ENCODE data around the gene MTAP.

MTAP gene

DNA sequence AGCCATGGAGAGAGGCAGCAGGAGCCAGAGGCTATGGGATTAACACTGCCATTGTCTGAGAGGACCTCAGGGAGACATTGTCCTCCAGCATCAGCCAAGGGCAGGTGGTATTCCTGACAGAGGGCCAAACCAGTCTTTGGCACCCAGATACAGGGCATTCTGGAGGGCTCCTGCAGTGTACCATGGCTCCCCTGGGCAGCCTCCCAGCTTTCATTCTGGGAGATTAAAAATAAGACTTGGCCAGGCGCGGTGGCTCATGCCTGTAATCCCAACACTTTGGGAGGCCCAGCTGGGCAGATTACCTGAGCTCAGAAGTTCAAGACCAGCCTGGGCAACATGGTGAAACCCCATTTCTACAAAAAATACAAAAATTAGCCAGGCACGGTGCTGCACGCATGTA, 4.2 kb downstream of the MTAP start:
- DNase-seq, result no peak

DNA sequence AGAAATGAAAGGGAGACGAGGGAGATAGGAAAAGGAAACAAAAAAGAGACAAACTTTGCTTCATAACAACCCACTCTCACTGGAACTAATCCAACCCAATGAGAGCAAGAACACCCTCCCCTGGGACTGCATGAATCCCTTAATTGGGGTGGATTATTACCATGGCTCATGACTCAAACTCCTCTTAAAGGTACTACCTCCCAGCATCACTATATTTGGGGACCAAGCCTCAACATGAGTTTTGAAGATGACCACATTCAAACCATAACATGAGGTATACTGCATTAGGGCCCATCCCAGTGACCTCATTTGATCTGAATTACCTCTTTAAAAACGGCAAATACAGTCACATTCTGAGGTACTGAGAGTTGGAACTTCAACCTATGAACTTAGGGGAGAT, 8.0 kb downstream of the MTAP start:
- no peak for DNase-seq

DNA sequence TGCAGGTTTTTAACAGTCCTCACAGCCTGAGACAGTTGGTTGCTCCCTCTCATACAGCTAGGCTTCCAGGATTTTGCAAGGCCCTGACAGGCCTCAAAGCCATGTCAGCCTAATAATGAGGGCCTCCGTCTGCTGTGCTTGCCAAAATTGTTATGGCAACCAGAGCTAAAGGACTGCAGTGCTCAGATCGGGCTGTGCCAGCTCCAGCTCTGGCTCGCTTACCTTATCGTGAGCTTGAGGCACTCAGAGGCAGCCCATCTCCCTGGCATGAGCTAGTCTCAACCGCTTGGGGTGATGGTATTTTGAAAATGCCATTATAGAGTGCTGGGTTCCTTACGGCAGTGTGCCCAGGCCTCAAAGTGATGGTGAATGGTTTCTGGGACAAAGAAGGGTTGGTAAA, 8.4 kb downstream of the MTAP start:
- DNase-seq, result no peak

DNA sequence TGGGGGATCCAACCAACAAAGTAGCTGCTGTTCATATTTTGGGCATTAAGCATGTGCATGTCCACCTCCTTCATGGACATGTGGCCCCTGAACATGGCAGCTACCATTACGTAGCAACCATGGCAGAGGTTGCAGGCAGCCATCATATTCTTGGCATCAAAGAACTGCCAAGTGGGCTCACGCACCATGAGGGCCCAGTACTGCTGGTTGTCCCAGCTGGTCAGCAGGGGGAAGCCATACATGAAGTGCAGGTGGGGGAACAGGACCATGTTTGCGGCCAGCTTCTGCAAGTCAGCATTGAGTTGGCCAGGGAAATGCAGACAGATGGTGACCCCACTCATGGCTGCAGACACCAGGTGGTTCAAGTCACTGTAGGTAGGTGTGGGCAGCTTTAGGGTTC, 9.5 kb downstream of the MTAP start:
- peak; percentile 33 for DNase-seq

DNA sequence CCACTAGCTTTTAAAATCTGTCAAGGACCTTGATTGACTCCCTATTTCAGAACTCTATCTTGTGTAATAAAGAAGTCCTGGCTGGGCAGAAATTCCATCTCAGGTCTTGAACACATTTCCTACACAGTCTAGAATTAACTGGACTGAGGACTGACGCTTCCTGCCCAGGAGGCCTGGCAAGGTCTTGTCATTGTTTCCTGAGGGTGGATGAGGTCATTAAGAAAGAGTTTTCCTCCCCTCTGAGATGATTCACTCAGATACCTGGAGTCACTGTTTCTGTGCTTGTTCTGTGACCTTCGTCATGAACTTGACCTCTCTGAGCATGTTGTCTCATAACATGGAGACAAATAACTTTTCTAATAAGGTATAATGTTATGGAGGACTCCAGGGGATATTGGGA, 10.0 kb downstream of the MTAP start:
- no peak for DNase-seq

DNA sequence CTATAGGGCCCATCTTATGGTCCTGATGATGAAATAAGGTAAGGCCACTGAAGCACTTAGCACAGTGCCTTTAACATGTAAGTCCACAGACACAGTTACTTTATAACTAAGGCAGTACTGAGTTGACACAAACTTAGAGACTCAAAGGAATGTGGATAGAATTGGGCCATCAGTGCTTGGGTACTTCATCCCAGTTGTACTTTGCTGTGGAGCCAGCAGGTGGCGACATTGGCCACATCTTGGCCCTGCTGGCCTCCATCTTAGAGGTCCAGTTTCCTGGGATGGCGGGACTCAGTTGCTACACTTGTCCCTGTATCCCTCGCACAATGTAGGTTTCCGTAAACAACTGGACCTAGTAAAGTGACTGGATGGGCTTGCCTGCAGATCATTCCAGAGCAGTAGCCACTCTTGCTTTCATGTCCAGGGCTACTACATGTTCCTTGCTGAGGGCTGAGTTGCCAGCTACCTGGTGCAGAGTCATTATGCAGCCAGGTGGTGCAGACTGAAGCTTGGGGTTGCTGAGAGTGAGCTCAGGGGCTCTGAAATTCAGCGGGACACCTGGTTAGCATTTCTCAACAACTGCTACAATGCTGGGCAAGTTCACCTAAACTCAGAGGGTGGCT, 10.6 kb downstream of the MTAP start:
- DNase-seq, result peak; percentile 12

DNA sequence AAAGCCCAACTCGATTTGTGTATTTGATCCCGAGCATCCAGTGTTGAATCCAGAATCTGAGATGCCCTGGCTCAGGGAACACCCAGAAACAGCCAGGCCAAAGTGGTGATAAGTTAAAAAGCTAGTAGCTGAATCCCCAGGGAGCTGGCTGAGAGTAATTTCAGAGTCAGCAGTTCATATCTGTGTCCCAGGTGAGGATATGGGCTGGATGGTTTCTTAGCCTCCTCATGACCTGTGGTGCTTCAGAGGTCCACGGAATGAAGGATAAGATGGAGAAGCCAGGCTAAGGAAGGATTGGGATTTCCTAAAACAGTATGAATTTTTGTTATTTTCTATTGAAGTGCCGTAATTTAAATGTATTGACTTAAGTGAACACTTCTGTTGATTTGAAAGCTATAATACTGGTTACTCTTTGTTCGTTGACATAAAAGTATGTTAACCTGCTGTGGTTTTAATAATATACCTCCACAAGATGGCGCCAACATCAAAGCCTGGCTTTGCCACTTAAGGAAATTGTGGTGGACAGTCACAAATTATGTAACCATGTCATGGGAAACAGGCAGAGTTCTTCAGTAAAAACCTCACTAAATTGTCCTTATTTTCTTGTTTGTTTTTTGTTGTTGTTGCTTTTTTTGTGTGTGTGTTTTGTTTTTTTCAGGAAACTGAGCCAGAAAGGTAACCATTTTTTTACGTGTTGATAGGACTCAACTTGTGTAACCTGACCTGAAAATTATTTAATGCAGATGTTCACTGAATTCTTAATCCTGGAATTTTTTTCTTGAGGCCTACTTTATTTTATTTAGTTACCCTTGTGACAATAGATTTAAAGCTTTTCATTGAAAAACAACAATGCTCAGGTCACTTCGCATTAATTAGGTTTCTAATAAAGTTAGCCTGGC, 11.4 kb downstream of the MTAP start:
- DNase-seq, result no peak

DNA sequence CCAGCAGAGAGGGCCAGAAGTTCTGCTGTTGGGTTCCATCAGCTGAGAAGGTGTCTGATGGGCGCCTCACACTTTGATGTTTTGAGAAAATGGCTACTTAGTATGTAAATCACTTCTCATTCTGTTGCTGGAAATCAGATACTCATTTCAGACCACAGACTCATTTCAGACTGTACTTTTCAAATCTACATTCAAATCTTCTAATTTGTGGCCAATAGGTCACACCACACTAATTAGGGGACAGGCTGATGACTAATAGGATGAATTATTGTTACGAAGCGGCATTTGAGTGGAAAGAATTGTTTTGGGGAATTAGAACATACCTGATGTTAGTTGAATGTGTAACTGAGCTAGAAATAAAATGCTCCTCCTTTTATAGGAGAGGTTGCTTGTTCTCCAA, 13.2 kb downstream of the MTAP start:
- DNase-seq, result no peak

DNA sequence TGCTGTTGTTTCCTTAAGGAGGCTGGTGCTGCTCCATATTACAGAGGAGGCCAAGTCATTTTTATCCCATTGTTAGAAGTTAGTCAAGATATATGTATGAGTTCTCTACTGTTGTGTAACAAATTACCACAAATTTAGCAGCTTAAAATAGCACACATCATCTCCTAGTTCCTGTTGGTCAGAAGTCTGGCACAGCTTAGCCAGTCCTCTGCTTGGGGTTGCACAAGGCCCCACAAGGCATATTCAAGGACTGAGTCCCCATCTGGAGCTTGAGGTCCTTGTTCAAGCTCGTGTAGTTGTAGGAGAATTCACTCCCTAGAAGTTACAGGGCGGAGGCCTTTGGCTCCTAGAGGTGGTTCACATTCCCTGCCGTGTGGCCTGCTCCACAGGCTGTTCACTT, 14.7 kb downstream of the MTAP start:
- DNase-seq, result no peak

DNA sequence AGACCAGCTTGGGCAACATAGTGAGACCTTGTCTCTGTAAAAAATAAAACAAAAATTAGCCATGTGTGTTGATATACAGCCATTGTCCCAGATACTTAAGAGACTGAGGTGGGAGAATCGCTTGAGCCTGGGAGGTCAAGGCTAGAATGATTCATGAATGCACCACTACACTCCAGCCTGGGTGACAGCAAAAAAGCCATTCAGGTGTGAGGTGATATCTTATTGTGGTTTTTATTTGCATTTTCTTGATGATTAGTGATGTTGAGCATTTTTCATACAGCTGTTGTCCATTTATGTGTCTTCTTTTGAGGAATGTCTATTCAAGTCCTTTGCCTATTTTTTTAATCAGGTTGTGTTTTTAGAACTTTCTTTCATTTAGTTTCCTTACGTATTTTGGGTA, 23.2 kb downstream of the MTAP start:
- DNase-seq, result no peak

DNA sequence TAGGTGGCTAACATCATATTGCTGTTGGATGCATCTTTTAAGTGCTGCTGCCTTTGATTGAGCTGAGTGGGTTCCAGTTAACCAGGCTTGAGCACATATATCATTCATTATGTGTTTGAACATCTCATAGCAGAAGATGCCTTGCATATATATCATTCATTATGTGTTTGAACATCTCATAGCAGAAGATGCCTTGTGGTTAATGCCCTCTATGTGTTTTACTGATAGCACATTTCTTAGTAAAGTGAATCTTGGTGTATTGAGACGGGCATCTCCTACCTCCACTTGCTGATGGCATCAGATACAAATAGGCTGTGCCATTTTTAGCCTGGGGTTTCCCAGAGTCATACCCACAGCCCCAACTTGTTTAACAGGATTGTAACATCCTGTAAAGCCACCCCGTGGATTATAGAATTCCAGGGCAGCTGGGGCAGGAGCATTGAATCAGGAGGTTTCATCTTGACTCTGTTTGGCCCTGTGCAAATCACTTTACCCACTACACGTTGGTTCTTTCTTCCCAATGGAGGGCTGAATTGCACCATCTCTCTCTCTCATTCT, 26.5 kb downstream of the MTAP start:
- DNase-seq, result no peak

DNA sequence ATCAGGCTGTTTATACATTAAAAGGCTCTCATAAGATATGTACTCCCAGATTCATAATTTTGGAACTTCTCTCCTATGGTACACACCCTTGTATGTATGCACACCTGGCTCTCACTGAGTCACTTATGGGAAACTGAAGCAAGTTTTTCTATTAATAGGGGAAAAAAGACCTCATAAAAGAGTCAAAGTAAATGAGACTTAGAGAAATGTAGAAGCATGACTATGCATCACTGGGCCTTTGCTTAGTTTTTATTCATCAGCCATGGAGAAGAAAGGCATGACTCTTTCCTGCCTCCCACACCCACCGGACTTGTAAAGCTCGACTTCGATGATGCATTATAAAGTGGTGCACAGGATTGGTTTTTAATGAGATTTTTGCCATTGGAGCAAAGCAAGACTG, 28.2 kb downstream of the MTAP start:
- no peak for DNase-seq

DNA sequence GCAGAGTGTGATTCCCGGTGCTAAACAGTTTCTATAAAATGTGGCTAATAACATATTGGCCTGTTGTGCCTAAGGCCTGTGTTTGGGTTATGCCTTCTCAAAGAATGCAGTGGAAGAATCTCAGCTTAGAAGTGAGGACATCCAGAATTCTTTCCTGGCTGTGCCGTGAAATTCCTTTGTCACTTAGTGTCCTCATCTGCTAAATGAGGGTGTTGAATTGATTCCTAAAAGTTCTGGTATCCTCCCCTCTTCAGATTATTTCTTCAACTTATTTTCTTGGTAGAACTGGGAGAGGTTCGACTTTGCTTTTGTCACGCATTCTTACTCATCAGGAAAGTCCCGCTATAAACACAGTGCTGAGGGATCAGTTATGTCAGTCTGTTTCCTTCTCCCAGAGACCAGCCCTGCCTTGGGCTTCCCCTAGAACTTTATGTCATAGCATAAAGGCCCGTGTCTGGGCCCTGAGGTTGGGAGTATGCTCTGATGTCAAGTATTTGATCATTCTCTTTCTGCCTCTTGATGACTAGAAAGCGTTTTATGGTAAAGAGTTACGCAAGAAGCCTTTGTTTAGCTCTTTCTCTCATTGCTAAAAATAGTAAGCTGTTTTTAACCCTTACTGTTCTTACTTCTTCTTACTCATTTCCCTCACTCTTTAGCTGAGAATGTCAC, 29.5 kb downstream of the MTAP start:
- no peak for DNase-seq

DNA sequence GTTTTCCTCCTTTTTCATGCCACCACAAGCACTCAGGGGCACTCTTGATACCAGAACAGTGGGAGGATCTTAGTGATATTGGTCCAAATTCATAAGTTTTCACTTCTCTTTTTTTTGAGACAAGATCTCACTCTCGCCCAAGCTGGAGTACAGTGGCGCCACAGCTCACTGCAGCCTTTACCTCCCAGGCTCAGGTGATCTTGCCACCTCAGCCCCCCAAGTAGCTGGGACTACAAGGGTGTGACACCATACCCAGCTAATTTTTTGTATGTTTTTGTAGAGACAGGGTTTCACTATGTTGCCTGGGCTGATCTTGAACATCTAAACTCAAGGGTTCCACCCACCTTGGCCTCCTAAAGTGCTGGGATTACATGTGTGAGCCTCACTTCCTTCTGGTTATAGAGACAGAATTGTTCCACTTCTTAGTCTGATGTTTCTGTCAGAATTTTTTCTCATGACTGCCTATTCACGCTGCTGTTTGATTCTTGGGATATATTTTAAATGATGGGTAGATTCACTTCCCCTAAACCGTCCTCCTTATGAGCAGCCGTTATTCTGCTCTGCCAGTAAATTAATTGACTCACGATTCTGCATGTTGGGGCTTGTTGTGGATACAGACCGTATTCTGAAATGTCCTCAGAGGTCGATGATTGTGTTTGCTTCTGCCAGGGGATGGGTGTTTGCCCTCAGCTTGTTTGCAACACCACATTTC, 30.8 kb downstream of the MTAP start:
- no peak for DNase-seq

DNA sequence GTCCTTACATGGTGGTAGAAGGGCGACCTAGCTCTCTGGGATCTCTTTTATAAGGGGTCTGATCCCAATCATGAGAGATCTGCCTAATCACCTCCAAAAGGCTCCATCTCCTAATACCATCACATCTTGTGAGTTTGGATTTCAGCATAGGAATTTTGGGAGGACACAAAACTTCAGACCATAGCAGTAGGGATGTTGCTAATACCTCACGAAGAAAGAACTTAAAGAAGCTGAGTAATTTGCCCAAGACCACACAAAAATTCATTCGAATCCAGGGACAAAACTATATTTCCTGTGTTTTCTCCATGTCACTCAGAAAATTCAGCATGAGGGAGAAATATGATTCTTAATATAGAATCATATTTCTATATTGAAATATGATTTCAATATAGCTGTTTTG, 32.7 kb downstream of the MTAP start:
- no peak for DNase-seq

DNA sequence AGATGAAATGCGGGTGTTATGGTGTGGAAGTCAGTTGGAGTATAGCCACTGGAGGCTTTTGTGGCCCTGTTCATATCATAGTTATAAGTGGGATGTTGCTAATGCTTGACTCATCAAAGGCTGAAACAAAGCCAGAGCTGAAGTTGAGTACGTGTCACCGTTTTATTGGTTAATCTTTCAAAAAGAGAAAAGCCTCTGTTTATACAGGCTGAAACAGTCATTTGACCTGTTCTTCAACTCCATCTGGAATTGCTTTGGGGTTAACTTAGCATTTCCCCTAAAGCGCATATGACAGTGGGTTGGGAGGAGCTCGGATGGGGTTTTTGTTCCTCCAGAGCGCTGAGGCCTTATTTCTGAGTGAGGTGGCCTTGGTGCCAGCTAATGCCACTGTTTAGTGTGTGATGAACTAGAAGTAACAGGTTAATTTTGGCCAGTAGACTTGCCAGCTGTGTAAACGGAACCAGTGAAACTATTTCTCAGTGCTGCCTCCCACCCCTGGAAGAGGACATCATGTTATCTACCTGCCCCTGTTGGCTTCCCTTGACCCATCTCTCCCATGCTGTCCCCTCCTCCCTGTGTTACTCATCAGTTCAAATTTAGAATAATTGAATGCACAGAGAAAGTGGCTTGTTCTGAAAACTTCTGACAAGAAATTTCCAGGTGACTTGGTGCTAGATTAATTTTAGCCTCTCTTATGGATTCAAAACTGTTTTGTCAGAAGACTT, 34.2 kb downstream of the MTAP start:
- DNase-seq, result no peak

DNA sequence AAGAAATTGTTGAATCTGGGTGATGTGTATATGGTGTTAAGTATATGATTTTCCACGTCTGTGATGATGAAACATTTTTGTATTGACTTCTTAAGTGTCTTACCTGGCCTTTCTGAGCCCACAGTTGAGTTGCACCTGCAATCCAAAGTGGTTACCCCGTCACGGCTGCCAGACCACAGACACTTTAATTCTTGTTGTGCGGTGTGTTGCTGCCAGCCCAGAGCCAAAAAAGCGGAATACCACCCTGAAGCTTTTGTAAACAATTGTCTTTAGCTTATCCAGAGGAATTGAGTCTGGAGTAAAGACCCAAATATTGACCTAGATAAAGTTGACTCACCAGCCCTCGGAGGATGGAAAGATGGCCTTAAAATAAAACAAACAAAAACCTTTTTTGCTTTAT, 35.1 kb downstream of the MTAP start:
- no peak for DNase-seq

DNA sequence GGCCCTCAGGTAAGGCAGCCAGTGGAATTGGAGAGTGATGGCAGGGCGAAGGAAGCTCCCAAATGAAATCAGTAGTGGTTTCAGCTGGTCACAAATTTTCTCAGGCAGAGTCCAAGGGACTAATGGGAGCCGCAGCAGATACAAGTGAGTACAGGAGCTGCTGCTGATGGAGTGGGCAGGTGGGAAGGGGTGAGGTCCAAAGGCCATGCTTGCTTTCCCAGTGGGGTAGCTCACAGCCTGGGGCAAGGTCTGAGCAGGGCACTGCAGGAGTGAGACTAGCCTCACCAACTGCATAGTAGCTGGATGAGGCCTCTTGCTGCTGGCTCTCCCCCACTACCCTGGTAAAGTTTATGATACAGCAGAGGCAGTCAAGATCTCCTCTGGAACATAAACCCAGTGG, 38.2 kb downstream of the MTAP start:
- no peak for DNase-seq

DNA sequence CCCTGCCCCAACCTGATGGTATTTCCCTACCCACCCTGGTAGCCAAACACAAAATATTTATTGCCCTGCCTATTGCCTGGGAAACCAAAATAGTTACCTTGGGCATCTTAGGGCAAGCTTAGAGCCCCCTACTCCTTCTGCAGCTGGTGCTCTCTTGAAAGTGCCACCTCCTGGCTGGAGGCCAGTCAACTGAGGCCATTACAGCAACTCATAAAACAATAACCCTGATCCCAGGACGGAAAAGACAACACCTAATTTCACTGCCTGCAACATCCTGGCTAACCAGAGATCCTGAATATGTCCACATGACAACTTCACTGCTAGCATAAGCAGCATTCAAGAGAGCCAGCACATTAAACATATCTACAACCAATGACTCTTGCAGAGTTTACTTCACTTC, 38.7 kb downstream of the MTAP start:
- DNase-seq, result no peak

DNA sequence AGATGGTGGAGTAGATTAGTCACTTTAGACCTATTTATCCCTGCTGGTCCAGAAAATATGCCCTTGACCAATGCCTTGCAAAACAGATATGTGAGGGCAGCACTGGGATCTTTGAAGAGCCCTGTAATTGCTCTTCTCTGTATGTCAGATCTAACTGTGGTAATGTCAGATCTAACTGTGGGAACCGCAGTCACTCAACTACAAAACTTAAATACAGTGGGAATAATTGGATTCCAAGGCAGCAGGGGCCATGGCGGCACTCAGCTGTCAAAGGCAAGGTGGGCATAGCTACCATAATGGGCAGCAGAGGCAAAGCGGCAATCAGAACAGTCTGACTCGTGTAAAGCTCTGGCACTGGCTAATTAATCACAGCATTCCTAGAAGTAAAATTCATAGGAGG, 46.2 kb downstream of the MTAP start:
- no peak for DNase-seq

DNA sequence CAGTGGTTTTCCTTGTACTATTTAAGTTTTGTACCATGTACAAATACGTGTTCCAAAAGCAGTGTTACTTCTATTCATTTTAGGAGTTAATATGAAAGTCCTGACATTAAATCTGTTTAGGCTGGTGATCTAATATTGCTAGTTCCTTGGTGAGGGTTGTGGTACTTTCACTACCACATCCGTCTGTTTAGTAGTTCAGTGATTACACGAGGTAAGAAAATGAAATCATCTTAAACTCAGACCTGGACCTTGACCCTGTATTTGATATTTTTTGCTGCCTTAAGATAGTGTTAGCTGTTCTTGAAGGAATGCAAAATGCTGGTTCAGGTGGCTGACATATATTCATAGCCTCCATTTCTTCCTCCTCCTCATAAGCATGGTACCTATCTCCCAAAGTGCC, 50.3 kb downstream of the MTAP start:
- DNase-seq, result no peak

DNA sequence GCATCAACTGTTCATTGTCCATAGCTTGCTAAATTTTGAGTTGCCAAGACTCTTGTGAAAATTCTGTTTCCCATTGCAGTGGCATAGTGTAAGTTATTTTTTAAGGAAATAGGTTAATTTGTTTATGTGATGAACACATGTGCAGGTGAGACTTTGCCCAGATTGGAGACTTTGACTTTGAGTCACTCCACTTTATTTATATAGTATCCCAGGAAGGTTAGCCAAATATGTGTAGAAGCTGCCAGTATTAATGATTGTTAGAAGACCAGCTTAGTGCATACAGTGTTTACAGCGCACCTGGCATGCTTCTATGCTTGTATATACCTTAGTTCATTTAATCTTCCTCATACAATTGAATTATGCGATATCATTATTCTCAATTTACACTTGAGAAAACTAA, 51.0 kb downstream of the MTAP start:
- no peak for DNase-seq

DNA sequence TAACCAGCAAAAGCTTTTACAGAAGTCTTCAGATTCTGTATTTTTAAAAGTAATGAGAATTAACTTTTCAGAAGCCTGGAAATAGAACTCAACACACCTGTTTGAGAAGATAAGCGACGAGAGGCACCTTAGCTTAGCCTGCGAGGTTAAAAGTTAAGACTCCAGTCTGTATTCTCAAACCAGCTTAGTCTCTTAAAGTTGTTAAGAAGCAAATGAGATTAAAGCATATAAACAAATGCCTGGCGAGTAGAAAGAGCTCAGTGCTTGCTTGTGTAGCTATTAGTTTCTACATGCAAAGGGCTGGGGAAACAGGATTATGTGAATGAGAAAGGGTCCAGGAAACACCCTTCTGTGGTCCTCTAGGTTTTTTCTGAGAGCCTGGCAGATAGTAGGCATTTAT, 51.7 kb downstream of the MTAP start:
- DNase-seq, result no peak
